Cerebellar nuclear complex (tissue), 1 donor: ENCODE data around the gene SLC26A1.
A peak's percentile ranks its signal among the peaks of the same experiment; 100 is the strongest.

ENCODE experiments used
- DNase-seq, 2 experiments: peaks; one replicate each; lab custom pipeline; 2025; lab: John Stamatoyannopoulos, UW

SLC26A1 gene

DNA sequence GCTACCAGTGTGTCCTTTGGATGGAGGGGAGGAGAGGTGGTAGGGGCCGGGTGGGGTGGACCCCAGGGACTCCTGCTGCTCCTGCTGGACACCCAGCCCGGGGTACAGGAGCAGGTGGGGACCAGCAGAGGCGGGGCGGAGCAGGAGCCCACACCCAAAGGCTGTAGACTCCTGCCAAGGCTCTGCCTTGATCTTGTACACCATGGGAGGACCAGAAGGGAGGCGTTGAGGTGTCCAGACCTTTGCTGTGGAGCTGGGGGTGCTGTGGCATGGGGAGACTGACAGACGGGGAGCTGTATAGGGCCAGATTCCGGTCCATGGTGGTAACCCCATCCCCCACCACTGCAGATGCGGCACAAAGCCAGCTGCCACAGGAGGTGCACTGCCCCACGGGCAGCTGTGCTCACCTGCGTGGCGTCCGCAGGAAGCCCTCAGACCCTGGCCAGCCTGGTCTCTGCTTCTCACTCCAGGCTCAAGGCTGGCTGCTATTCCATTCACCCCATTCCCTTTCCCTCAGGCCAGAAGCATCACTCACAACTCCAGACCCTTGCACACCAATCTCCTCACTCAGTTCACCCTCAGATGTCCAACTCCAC lies 5.0 kb upstream of the SLC26A1 start:
- no peak for DNase-seq

DNA sequence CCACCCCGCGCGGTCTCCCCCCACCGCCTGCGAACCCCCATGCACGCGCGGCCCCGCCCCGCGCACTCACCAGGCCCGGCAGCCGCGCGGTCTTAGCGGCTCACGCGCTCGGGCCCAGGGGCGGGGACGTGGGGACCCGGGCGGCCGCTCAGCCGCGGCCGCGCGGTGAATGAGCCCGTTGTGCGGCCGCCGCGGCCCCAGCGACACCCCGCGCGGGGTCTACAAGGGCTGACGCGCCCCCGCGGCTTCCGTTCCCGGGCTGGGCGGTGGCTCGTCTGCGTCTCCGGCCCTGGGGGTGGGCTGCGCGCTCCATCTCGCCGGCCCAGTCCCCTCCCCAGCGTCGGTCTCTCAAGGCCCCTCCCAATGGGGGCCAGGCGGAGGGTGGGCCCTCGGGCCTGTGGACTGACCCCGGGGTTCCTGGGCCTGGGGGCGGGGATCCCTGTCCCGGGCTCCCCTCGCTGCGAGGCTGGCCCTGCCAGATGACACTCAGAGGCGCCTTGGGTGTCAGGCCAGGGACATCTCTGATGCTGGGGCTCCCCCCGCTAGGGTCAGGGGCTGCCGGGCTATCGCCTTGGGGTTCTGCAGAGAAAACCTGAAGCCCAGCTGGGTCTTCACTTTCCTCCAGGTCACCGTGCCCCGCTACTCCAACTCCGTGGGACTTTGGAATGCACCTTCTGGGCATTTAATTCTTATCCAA lies 4.3 kb upstream of the SLC26A1 start:
- DNase-seq = no peak

DNA sequence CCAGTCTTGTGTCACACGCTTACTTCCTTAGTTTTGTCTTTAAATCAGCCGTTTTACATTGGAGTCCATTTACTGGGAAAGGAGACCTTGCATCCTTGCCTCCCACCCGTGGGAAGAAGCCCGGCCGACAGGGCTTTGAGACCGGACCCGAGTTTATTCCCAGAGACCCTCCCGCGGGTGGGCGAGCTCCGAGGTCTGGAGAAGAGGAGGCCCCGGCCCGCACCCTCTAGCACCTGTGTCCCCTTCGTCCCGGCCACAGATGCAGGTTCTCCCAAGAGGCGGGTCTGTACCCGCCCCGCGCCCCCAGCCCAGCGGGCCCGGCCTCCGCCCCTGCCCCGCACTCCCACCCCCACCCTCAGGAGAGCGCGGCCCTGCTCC lies 3.8 kb upstream of the SLC26A1 start:
- no peak for DNase-seq

DNA sequence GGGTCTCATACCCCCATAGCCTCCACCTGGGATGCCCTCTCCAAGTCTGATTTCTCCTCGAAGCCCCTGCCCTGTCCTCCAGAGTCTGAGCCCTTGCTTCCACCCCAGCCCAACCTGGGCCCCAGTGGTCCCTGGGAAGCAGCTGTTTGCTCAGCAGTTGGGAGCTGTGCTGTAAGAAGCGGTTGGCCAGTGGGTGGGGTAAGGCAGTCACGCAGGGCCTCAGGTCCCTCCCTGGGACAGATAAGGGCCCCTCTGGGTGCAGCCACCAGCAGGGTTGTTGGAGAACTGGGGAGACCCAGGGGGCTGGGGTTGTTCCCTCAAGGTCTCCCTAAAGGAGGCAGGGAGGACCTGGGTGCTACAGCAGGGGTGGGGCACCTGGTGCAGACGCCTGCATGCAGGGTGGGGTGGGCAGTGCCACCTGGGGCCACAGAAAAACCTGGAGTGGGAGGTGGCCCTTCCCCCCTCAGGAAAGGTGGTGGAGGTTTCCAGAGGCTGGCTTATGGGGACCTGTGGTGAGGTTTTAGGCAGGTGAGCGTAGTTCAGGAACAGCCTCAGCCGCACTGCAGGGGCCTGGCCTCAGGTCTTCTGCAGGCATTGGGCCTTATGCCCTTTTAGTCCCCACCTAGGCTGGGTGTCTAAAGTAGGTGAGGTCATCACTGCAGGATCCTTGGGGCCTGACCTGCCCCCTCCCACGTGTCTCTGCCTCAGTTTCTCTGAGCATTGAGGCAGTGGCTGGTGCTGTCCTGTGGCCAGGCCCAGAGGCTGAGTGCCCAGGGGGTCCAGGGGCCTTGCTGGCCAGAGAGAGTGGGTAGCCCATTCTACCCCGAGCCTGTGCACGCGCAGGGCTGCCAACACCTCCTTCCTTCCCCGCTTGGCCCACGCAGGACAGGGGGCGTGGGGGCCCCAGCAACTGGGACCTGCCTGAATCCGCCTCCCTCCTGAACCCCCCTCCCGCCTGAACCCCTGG lies 3.1 kb upstream of the SLC26A1 start:
- no peak for DNase-seq

DNA sequence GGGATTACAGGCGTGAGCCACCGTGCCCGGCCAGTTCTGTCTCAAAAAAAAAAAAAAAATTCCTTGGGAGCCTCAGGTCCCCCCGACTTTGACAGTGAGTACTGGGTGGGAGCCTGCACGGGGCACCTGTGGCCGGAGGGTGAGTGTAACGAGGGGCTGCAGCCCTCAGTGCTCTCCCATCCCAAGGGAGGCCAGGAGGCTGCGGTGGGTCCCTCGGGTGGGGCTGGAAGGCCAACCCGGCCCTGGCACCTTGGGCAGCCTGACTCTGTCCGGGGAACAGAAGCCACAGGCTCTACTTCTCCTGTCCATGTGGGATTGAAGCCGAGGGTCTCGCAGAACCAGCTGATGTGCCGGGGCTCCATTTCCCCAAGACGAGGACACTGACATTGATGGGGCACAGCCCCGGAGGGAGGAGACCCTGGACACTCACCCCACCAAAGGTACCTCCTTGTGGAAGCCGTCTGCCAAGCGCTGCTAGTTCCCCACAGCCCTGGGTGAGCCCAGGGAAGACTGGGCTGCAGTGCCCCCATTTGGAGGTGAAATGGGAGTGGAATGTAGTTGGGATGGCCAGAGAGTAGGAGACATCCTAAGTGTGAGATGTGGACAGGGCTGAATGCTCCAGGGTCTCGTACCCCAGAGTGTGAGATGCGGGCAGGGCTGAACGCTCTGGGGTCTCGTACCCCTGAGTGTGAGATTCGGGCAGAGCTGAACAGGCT lies 2.3 kb upstream of the SLC26A1 start:
- no peak for DNase-seq

DNA sequence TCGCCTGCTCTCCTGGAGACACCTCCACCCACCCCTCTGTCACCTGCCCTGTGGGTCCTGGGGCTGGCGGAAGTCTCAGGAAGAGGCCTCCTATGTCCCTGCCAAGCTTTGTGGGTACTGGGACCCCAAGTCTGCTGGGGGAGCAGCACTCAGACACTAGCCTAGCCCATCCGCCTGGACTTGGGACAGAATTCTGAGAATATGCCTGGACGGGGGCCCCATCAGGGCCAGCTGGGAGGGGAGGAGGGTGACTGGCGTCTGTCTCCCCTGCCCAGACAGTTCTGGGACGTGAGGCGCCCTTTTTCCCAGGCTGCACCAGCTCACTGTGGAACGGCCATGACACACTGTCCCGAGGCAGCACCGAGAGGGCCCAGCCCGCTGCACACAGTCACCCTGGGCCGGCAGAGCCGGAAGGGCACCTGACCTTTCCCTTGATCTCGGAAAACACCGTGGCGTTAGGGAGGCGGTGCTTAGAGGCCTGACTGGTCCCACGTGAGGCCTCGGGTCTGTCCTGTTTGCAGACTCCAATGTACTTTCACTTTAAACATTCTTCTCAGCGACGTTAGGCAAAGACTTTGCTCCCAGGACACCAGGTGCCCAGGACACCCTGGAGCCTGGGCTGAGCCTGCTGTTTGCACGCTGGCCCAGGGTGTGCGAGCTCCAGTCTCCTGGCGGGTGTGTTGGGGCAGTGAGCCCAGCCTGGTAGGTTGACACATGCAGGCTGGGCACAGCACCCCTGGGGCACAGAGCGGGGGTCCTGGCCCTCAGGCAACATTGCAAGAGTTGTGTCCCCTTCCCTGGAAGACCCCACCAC lies 700 bp downstream of the SLC26A1 start:
- DNase-seq = no peak

DNA sequence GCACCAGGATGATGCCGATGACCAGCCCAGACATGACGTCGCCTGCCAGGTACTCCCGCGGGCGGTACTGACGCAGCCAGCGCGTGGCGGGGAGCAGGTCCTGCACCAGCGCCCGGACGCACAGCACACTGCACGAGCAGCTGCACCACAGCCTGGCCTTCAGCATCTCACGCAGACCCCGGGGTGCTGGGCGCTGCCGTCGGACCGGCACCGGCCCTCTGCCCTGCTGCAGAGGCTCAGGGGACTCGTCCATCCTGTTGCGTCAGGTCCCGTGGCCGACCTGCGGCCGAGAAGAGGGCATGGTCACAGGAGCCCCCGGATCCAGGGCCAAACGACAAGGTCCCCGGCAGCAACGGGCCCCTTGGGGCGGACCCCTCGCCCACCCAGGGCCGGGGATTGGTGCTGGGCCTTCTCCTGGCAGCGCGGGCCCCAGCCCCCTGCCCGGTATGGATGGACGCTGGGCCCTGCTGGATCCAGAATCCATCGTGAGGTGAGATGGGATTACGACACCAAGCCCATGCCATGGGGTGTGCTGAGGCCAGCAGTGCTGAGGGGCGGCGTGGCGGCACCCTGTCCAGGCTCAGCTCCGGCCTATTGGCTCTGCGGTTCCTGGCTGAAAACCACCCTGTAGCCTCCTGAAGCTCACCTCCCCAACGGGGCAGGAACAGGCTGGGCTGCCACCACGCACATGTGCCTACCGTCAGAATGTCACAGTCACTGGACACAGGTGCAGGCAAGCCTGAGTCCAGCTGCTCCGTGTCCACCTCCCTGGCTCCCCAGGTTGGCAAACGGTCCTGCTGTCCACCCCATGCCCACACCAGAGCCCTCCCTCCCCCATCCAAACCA lies 1.5 kb downstream of the SLC26A1 start:
- no peak for DNase-seq

DNA sequence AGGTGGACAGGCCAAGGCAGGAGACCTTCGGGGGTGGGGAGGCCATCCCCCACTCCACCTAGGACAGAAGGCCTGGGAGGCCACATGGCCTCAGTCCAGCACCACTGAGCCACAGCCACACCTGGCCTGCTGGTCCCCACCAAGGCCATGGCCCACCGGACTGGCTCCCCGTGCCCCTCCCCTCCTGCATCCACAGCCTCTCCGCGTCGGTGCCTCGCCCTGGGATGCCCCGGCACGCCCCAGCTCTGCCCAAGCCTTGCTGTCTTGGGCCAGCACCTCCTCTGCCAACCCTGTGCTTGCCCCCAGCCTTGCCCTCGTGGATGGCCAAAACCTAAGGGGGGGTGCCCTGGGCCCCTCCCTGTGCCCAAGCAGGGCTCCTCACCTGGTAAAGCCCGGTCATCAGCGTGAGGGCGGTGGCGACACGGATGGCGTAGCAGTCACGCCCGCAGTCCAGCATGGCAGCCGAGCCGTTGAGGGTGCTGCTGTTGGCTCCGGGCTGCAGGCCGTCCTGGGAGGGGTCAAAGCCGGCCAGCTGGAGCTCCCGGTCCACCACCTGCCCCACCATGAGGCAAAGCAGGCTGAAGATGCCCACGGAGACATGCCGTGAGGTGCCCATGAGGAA lies 2.3 kb downstream of the SLC26A1 start:
- DNase-seq = no peak

DNA sequence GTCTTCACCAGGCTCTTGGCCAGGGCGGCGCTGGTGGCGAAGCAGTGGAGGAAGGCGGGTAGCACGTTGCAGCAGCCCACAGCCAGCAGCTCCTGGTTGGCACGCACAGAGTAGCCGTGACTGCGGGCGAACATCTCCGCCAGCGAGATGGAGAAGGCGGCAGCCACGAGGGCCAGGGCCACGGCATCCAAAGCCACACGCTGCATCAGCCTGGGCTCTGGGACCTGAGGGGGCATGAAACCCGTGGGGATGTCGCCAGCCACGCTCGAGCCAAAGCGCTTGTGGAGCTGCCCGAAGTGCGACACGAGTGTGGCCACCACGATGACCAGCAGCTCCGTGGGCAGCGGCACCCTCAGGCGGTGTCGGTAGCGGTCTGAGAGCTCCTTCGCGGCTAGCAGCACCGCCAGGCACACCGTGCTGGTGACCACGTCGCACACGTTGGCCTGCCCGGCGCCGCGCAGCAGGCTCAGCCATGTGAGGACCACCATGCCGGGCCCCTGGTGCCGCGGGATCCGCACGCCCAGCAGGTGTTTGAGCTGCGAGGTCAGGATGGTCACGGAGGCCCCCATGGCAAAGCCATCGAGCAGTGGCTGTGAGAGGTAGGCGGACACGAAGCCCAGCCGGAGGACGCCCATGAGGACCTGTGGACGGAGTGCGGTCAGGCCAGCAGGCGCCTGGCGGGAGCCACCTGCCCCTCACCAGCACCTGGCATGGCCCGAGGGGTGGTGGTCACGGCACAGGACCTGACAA lies 3.3 kb downstream of the SLC26A1 start:
- no peak for DNase-seq

DNA sequence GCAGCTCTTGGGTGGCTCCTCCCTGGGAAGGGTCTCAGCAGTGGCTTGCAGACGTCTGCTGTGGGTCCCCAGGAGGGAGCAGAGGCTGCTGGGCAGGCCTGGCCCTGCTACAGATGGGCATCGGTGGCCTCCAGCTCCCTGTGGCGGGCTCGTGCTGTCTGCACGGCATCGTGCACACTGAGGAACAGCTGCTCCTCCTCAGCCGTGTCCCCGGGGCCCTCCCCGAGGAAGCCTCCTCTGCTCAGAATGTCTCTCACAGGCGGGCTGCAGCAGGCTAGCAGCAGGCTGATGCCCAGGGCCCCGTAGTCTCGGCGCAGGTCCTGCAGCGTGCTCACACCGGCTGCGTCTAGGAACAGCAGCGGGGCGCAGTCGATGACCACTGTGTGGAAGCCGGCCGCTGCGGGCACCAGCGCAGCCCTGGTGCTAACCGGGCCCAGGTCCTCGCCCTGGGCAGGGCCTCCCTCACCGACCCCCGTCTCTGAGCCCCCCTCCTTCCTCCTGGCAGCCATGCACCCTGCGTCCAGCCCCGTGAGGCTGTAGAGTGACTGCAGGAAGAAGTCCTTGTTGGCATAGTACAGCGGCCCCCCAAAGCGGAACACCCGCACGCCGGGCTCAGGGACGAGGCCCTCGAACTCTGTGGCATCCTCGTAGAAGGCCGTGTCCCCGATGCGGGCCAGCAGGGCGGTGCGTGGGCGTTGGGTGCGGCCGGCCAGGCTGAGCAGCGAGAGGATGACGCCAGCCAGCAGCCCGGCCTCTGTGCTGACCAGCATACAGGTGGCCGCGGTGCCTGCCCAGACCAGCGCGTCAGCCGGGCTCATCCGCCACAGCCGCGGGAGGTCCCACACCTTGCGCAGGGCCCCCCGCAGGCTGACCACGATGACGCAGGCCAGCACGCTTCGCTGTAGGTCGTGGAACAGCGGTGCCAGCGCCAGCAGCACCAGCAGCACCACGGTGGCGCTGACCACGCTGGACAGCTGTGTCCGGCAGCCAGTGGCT lies 4.2 kb downstream of the SLC26A1 start:
- no peak for DNase-seq

DNA sequence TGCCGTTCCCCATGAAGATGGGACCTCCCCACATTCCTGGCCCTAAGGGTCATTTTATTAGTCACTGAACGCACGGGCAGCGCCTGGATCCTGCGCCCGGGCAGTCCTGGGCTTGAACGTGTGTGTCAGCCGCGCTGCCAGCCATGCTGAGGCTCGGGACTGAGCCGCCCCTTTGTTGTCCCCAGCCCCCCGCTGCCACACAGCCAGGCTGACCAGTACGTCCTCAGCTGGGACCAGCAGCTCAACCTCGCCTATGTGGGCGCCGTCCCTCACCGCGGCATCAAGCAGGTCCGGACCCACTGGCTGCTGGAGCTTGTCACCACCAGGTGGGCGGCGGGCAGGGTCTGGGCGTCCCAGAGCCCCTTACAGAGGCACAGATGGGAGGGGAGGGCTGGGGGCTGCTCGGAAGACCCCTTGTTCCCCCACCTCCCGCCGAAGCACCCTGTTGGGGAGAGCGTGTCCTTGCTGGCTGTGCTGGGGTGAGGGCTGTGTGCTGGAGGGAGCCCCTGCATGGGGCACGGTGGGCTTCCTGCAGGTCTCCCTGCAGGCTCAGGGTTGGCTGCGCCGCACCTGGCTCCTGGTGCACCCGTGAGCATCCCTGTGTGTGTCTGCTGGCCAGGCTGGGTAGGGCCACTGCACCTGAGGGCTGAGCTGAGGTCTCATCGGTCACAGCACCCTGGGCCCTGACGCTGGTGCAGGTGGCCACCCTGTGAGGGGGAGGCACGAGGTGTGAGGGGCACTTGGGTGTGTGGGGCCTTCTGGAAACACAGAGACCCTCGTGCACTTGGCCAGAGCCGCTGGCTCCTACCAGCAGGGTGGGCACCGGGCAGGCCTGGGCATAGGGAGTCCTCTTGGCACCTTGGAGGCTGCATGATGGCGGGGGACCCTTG lies 5.3 kb downstream of the SLC26A1 start:
- no peak for DNase-seq

DNA sequence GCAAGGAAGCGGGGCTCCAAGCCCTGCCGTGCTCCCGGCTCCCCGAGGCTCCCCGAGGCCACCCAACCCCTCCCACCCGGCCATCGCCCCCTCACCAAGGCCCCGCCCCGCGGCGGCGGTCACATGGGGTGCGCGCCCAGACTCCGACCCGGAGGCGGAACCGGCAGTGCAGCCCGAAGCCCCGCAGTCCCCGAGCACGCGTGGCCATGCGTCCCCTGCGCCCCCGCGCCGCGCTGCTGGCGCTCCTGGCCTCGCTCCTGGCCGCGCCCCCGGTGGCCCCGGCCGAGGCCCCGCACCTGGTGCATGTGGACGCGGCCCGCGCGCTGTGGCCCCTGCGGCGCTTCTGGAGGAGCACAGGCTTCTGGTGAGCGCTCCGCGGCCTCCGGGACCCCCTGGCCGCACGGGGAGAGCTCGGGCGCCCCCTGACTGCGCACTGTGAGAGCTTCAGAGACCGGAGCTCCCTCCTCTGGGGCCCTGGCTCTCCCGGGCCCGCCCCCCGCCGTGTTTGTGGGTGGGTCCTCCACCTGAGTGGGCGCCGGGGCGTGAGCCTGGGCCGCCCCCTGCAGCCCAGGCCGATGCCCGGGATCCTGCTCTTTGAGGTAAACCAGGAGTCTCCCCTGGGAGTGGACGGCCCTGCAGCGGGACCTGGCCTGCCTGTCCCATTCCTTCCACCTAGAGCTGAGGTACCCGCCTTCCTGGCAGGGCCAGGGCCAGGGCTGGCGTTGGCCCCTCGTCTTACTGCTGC lies 6.2 kb downstream of the SLC26A1 start, which contains the start of gene IDUA:
TSS of gene IDUA (plus strand) at position 166 of the 745 bp plus-strand sequence. CDS start at position 207, 41 bp downstream.
- peak in 1 of 2 experiments; percentile 44 for DNase-seq

DNA sequence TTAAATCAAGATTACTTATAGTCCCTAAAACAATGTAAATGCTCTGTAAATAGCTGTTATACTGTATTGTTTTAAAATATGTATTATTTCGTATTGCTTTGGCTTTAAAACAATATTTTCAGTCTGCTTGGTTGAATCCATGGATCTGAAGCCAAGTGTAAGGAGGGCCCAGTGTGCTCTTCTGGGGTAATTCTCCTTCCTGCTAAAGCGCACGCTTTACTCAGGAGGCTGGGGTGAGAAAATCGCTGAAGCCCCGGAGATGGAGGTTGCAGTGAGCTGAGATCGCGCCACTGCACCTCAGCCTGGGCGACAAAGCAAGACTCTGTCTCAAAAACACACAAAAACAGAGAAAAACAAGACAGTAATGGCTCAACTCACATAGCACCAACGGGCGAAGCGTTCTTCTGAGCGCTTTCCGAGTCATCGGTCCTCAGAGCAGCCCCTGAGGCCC lies 6.8 kb downstream of the SLC26A1 start:
- no peak for DNase-seq

DNA sequence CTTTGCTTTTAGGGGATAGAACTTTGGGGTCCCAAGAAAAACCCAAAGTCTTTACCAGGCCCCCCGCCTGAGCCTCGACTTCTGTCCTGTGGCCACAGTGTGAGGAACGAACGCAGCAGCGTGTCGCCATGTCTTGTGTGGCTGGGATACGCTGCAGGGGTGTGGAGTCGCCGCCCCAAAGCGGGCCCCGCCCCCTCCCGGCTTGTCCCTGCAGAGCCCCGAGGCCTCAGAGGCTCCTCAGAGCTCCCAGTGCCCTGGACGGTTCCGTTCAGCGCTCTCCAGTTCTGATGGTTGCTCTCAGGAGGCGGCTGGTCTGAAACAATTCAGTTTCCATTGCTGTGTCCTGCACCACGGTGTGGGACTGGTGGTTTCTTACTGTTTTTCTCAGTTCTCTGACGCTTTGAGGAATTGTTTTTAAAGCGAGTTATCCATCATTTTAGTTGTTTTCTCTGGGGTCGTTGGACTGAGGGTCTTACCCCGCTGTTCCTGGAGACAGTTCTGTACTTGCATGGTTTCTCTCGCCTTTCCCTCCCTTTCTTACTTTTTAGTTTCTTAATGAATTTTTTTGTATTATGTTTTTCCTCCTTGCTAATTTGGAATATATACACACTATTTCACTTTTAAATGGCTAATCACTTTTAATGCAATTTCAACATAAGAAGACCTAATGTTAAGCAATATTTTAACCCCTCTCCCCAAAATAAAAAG lies 7.9 kb downstream of the SLC26A1 start:
- DNase-seq = no peak

DNA sequence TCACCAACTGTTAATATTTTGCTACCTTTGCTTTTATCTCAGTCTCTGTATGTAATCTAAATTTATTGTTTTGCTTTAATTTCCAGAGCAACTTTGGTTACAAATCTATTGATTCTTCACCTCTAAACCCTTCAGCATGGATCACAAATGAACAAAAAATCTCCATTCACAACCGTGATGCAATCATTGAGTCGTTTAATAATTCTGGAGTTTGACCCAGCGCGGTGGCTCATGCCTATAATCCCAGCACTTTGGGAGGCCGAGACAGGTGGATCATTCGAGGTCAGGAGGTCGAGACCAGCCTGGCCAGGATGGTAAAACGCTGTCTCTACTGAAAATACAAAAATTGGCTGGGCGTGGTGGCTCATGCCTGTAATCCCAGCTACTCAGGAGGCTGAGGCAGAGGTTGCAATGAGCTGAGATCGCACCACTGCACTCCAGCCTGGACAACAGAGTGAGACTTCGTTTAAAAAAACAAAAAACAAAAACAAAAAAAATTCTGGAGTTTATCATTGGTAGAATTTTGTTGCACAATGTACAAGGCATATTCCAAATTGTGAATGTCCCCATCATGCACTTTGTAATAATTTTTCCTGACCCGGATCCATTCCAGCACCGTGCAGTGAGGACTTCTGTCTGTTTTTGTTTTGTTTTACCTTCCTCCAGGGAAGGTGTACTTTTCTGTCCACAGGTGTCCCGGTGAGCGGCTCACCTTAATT lies 8.7 kb downstream of the SLC26A1 start:
- DNase-seq = no peak
